HPDE6-E6E7 (cell line): Measurements from ENCODE around the gene ARF1.

Experiments
- DNase-seq: peaks from one replicate; pipeline ENCODE4 v3.0.0; 2011; ENCODE audit warnings: missing footprints; ENCODE audit errors: extremely low spot score

ARF1 gene

GRCh38 chr1:228050571-228051231 is 31.8 kb upstream of the ARF1 start:
- DNase-seq = no peak

DNA sequence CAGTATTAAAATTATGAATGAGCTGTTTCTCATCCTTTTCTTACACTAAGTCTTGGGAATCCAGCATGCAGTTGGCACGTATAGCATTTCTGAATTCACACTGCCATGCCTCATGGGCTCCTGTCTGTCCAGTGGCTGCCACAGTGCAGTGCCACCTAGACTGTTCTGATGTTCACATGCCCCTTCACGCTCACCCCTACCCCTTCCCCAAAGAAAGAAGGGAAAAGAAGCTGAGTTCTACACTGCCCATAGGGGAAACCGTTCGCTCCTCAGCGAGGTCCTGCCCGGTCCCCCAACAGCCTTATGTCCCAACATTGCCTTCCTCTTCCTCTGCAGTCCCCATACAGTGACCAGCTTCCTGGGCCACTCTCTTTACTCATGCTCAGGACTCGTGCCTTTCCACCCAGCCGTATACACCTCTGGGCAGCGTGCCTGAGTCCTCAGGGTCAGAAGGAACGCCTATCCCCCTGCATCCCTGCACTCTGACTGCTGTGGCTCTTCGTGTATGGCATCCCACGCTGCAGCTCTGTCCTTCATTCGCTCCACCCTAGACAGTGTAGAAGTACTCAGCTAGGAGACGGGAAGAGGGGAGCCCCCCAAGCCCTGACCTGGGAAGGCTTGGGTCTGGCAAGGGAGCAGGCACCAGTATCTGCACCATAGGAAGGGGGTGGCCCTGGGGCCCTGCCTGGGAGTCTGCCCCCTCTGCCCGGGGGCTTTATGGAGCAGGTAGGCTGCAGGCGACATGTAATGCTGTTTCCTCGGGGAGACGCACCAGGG is 24.1 kb upstream of the ARF1 start:
- DNase-seq = no peak

DNA sequence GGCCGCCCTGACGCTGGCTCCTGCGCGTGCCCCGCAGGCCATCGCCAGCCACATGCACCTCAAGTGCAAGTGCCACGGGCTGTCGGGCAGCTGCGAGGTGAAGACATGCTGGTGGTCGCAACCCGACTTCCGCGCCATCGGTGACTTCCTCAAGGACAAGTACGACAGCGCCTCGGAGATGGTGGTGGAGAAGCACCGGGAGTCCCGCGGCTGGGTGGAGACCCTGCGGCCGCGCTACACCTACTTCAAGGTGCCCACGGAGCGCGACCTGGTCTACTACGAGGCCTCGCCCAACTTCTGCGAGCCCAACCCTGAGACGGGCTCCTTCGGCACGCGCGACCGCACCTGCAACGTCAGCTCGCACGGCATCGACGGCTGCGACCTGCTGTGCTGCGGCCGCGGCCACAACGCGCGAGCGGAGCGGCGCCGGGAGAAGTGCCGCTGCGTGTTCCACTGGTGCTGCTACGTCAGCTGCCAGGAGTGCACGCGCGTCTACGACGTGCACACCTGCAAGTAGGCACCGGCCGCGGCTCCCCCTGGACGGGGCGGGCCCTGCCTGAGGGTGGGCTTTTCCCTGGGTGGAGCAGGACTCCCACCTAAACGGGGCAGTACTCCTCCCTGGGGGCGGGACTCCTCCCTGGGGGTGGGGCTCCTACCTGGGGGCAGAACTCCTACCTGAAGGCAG is 23.4 kb upstream of the ARF1 start:
- no peak for DNase-seq

DNA sequence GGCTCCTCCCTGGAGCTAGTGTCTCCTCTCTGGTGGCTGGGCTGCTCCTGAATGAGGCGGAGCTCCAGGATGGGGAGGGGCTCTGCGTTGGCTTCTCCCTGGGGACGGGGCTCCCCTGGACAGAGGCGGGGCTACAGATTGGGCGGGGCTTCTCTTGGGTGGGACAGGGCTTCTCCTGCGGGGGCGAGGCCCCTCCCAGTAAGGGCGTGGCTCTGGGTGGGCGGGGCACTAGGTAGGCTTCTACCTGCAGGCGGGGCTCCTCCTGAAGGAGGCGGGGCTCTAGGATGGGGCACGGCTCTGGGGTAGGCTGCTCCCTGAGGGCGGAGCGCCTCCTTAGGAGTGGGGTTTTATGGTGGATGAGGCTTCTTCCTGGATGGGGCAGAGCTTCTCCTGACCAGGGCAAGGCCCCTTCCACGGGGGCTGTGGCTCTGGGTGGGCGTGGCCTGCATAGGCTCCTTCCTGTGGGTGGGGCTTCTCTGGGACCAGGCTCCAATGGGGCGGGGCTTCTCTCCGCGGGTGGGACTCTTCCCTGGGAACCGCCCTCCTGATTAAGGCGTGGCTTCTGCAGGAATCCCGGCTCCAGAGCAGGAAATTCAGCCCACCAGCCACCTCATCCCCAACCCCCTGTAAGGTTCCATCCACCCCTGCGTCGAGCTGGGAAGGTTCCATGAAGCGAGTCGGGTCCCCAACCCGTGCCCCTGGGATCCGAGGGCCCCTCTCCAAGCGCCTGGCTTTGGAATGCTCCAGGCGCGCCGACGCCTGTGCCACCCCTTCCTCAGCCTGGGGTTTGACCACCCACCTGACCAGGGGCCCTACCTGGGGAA is 22.7 kb upstream of the ARF1 start:
- no peak for DNase-seq

GRCh38 chr1:228060458-228061190 is 21.9 kb upstream of the ARF1 start:
- no peak for DNase-seq

- DNase-seq = no peak
Observed at GRCh38 chr1:228061411-228062084, 21.0 kb upstream of the ARF1 start.

DNA sequence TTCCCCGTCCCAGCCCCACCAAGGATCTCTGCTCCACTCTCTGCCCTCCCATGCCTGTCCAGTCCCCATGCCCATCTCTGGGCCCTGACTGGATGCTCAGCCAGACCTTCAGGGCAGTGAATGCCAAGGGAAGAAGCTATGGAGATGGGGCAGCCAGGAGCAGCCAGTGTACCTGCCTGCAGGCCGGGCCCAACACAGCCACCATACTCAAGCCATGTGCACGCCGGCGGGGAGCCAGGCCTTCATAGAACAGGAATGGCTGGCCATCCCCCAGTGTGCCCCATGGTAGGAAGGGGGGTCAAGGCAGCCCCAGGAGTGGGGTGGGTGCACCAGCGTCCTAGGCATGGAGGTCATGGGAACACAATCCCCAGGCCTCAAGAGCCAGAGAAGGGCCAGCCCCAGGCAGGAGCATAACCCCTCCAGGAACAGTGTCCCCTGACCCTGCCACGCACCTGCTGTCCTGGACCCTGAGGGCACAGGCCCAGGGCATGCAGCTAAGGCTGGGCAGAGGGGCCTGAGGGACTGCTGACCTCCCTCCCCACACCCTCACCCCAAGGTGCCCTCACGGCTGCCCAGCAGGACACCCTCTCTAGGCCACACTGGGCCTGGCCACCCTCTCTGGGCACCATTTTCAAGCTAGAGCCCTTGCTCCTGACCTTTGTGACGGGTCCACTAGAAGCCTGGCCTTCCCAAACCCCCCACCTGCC is 20.3 kb upstream of the ARF1 start:
- DNase-seq = no peak

GRCh38 chr1:228062812-228063211 is 19.7 kb upstream of the ARF1 start:
- DNase-seq = no peak

DNA sequence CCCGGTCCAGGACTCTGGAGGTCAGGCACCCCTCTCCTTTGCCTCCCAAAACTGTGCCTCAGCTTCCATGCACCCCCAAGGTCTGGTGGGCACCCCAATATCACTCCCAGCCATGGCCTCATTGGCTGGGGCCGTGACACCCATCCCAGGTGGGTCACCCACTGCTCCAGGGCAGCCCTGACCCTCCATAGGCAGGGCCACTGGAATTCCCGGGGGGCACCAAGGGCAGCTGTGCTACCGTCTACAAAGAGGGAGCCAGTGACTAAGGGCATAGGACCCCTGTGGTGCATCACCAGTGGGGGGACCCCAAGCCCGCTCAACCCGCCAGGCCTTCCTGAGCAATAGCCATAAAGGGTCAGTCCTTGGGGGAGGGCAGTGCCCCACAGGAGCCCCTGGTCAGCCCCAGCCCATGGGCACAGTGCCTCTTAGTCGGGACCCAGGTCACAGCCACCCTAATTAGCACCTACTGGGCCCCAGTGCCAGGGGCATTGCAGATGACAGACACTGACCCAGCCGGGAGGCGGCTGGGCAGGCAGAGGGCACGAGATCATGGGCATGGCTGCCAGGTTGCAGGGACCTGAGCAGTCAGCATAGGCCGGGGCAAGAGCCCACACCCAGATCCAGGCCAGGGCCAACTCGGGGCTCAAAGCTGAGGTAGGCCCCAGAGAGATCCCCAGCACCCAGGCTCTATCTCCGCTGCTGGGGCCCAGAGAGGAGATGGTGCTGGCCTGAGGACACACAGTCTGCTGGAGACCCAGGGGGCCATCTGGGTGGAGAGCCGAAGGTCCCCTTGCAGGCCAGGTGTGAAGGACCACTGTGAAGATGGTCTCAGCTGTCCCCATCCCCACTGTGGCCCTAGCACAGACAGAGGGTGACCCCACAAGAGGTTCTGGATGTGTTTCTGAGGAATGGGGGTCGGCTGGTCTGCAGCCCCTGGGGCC is 19.0 kb upstream of the ARF1 start:
- DNase-seq = no peak

- DNase-seq = no peak
Observed at GRCh38 chr1:228064296-228064695, 18.2 kb upstream of the ARF1 start.

- DNase-seq = no peak
Observed at GRCh38 chr1:228064741-228065542, 17.6 kb upstream of the ARF1 start.

DNA sequence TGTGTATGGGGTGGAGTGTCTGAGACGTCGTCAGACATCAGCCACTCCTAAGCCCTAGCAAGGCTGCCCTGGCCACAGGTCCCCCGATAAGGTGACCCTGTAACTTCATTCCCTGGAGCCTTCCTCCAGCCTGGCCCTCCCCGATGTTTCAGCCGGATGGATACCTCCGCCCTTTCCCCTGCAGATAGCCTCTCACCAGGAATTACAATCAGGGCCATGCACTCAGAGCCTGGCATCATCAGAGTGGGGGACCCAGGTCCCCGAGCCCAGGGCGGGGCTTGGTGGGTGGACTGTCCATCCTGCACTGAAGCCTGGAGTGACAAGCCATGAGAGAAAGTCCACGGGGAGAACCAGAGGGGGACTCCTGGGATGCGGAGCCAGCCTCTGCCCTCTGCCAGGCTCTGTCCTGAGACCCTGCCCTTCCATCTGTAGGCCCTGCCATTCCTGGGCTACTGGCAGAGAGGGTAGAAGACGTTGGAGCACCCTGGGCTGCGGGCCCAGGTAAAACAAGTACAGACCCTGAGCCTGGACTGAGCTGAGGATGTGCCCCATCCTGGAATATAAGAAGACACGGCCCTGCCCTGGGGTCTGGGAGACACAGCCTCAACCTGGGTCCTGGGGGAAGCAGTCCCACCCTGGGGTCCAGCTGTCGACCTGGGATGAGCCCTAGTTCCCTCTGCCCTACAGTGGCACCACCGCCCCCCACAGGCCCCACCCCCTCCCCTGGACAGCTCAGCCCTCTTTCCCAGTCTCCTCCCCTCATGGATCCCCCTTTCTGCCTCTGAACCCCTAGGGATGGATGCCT is 16.8 kb upstream of the ARF1 start:
- DNase-seq = no peak

DNA sequence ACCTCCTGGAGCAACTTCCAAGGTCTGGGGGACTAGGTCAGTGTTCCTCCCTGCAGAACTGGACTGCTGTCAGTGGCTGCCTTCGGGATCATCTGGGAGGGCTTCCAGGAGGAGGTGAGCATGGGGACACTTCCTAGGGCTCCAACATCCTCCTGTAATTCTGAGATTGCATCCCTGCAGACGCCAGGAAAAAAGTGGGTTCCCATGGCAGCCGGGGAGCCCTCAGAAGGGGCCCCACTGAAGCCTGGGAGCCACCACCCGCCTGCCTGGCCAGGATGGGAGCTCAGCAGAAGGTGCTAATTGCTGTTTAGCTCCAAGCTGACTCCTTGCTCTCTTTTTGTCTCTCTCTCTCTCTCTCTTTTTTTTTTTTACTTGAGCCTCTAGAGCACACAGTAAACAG is 16.1 kb upstream of the ARF1 start:
- DNase-seq = no peak

GRCh38 chr1:228066891-228067654 is 15.4 kb upstream of the ARF1 start:
- no peak for DNase-seq

GRCh38 chr1:228068359-228068758 is 14.1 kb upstream of the ARF1 start:
- no peak for DNase-seq

DNA sequence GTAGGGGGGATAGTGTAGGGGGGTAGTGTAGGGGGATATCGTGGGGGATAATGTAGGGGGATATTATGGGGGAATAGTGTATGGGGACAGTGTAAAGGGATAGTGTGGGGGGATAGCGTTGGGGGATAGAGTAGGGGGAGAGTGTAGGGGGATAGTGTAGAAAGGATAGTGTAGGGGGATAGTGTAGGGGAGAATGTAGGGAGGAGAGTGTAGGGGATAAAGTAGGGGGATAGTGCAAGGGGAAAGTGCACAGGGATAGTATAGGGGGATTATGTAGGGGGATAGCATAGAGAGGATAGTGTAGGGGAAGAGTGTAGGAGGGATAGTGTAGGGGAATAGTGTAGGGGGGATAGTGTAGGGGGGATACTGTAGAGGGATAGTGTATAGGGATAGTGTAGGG is 12.3 kb upstream of the ARF1 start:
- no peak for DNase-seq

DNA sequence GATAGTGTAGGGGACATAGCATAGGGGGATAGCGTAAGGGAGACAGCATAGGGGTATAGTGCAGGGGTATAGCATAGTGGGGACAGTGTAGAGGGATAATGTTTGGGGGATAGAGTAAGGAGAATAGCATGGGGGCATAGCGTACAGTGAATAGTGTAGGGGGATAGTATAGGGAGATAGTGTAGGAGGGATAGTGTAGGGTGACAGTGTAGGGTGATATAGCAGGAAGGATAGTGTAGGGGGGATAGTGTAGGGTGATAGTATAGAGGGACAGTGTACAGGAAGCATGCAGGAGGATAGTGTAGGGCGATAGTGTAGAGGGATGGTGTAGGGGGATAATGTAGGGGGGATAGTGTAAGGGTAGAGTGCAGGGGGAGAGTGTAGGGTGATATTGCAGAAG is 11.7 kb upstream of the ARF1 start:
- DNase-seq = no peak
